ENCODE results near the gene INTS3.

- no peak for TF ChIP-seq CTCF (IDR thresholded peaks at IDR 0.05)
- TF ChIP-seq POLR2AphosphoS5 (IDR thresholded peaks at IDR 0.05): no peak
- no peak for TF ChIP-seq POLR2A (IDR thresholded peaks at IDR 0.05)
Observed at GRCh38 chr1:153682730-153683129, 45.1 kb upstream of the INTS3 start.

All from gastroesophageal sphincter (tissue), 3 donors.